Stimulated activated CD4-positive, alpha-beta T cell treated with anti-CD3 and anti-CD28 coated beads, Interleukin-2, amount 100 ng/mL, for 48 hours (primary cell): ENCODE data around the gene ZNF574.
"Not testable (repeated sequence)": the region's sequence is repeated elsewhere in the genome, so short reads cannot be mapped to it uniquely, and the experiment has no call there.

Experiments used
- DNase-seq, 2 donors: peaks; one replicate each; pipeline ENCODE4 v3.0.0-alpha.2; 2020

The ZNF574 gene

GRCh38 chr19:42083537-42083936, 7.6 kb downstream of the ZNF574 start:
- DNase-seq = no peak

- DNase-seq = no peak
These were observed 10.3 kb downstream of the ZNF574 start for GRCh38 chr19:42086188-42086736.

- no peak for DNase-seq
These were observed 11.0 kb downstream of the ZNF574 start for GRCh38 chr19:42086770-42087550.

GRCh38 chr19:42088471-42089190, 12.7 kb downstream of the ZNF574 start:
- no peak for DNase-seq

- no peak for DNase-seq
These were observed 13.3 kb downstream of the ZNF574 start for GRCh38 chr19:42089191-42089750.

GRCh38 chr19:42089772-42090171, 13.8 kb downstream of the ZNF574 start:
- DNase-seq = no peak

- no peak for DNase-seq
These were observed 14.7 kb downstream of the ZNF574 start for GRCh38 chr19:42090672-42091071.

GRCh38 chr19:42091300-42091699, 15.3 kb downstream of the ZNF574 start:
- no peak for DNase-seq

GRCh38 chr19:42091742-42092141, 15.8 kb downstream of the ZNF574 start:
- no peak for DNase-seq

GRCh38 chr19:42092350-42092749, 16.4 kb downstream of the ZNF574 start:
- peak; percentile 24 to 44 for DNase-seq

- DNase-seq = no peak
These were observed 17.5 kb downstream of the ZNF574 start for GRCh38 chr19:42093505-42093904.

GRCh38 chr19:42093926-42094325, 18.0 kb downstream of the ZNF574 start:
- DNase-seq = no peak

GRCh38 chr19:42095142-42095813, 19.3 kb downstream of the ZNF574 start:
- no peak for DNase-seq

GRCh38 chr19:42095814-42096230, 19.9 kb downstream of the ZNF574 start:
- no peak for DNase-seq

GRCh38 chr19:42096255-42096837, 20.4 kb downstream of the ZNF574 start:
- DNase-seq = no peak

- no peak for DNase-seq
These were observed 21.5 kb downstream of the ZNF574 start for GRCh38 chr19:42097461-42097860.

- DNase-seq = no peak
These were observed 22.8 kb downstream of the ZNF574 start for GRCh38 chr19:42098781-42099180.

- DNase-seq = no peak
These were observed 23.5 kb downstream of the ZNF574 start for GRCh38 chr19:42099336-42099925.

GRCh38 chr19:42100241-42100640, 24.3 kb downstream of the ZNF574 start:
- not testable (repeated sequence) for DNase-seq

GRCh38 chr19:42102877-42103276, 26.9 kb downstream of the ZNF574 start:
- DNase-seq = no peak

- DNase-seq = no peak
These were observed 29.4 kb downstream of the ZNF574 start for GRCh38 chr19:42105368-42105767.
